KG1 (cell line): Measurements from ENCODE around the gene TAF3.
"Not testable (repeated sequence)": the region's sequence is repeated elsewhere in the genome, so short reads cannot be mapped to it uniquely, and the experiment has no call there.

ENCODE experiments used
- DNase-seq: peaks from one replicate; lab custom pipeline; 2025; lab: John Stamatoyannopoulos, UW

The TAF3 gene

DNA sequence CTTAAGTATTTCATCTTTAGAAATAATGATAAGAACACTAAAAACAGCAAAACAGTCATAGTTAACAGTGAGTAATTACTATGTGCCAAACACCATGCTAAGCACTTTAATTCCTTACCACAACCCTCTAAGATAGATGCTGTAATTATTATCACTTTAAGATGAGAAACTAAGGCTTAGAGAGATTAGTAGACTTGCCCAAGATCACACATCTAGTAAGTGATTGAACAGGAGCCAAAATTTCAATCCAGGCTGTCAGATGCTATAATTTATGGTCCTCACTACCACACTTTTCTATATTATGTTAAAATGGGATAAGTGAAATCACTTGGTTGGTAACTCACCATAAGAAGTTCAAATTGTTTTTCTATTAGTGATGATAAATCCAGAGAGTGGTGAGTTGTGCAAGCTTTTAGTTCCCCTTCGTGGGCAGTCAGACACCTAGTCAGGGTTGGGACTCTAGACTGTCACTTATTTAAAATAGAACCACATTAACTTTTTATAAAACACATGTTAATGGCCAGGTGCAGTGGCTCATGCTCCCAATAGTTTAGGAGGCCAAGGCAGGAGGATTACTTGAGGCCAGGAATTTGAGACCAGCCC lies 150.3 kb downstream of the TAF3 start:
- DNase-seq, result no peak

DNA sequence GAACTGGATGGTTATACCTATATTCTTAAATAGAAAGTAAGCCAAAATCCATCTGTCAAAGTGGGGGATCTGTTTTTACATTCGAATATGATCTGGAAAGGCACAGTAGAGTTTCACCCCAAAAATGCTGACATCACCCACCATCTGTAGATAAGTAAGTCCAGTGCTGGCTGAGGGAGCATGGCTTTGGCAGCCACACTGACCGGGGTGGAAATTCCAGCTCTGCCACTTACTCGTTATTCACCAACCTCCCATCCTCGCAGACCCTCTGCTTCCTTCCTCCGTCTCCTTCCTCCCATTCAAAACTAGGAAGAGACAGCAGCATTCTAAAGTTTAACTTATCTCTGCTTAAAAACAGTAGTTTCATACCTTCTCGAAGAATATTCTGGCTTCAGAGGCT lies 151.3 kb downstream of the TAF3 start:
- no peak for DNase-seq

DNA sequence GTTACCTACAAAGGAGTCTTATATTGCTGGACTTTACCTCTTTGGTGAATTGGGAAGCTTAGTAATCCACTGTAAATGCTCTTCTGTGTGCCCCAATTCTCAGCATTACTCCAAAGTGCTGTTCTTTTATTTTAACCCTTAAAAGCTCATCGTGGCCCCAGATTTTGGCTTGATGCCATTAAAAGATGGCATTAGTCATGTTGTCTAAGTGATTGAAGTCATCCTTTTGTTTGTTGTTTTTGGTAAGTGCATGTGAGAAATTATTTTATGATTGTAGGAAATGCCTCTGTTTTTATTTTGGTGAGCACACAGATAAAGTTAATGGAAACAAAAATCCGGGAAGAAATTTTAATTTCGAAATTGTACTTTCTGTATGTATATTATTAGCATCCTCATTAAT lies 153.6 kb downstream of the TAF3 start:
- no peak for DNase-seq

DNA sequence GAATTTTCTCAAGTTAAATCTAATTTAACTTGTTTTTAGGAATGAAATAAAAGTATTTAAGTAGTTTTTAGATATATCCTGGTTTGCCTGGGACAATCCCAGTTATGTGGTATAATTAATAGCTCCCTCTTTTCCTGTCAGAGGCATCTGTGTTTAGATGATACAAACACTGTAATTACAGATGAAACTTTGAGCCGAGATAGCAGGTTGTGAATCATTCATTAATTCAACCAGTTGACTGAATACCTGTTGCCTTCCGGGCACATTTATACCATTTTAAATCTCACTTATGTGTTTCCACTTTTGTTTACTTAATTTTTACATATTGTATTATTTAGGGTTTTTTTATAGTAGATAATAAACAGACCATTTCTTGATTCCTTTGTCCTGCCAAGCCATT lies 154.1 kb downstream of the TAF3 start:
- DNase-seq, result no peak

DNA sequence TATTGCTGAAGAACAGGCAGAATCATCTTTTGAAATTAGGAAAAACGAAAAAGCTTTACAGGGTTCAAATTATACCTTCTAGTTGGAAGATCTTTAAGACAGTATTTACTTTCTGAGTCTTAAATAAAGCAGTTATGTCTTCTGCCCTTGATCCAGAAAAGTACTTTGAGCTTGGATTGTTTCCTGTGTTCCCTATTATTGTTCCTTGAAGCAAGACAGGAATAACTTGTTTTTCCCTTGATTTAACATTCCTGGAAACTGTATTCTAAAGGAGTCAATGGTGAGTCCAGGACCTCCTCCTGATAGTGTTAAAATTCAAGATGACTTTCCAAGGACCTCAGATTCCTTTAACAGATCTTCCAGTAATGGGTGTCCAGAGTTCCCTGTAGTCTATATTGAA lies 161.9 kb downstream of the TAF3 start:
- no peak for DNase-seq

DNA sequence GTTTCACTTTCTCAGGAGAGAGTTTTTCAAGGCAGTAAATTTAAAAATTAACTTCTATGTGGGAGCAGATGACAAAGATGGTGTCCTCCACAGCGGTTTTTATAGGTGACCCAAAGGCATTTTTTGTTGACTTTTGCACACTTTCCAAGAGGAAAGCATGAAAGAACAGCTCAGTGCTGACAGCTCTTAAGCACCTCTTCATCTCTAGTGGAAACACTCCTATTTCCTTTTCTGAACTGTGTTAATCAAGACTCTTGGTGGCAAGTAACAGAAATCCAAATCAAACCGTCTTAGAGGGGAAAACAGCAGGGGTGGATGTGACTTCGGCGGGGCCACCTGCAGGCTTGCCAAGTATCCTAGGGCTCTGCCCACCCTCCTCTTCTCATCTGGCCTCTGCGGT lies 164.4 kb downstream of the TAF3 start:
- DNase-seq, result no peak

DNA sequence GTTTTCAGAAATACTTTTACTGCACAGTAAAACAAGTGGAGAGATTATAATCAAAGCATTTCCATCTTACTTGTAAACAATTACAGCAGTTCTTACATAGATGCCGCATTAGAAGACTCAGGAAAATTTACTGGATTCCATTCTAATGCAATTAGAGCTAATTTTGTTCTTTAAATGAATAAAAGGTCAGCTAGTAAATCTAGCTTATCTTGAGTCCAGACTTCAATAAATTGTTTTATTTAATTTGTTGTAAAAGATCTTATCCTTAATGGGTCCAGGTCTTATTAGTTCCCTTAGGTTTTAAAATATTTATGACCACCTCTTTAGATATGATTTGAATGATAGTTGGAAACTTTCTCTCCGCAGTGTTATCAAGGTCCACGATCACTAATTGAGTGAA lies 166.0 kb downstream of the TAF3 start:
- no peak for DNase-seq

DNA sequence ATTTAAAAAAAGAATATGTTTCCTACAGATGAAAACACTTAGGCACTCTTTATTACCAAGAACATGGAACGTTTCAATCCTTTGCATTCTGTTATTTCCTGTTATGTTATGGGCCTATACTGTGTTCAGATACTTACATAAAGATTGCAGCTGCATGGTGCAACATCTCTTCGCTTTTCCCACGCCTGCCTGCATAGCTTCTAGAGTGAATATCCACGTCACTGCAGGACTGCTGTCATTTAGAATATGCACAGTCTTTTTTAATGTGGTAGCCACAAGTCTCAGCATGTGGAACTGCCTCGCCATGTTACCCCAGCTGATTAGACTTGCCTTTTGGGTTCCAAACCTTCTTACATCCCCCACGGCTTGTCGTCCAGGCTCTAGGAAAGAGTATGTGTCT lies 166.6 kb downstream of the TAF3 start:
- no peak for DNase-seq

DNA sequence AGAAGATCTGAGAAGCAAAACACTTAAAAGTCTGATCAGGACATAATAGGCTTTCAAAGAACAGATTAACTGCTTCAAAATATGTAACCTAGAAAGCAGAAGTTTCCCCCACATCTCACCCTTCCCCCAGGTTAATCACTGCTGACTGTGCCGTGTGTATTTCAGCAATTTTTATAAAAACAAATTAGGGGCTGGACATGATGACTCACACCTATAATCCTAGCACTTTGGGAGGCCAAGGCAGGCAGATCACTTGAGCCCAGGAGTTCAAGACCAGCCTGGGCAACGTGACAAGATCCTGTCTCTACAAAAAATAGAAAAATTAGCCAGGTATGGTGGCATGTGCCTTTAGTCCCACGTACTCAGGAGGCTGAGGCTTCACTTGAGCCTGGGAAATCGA lies 168.5 kb downstream of the TAF3 start:
- no peak for DNase-seq

DNA sequence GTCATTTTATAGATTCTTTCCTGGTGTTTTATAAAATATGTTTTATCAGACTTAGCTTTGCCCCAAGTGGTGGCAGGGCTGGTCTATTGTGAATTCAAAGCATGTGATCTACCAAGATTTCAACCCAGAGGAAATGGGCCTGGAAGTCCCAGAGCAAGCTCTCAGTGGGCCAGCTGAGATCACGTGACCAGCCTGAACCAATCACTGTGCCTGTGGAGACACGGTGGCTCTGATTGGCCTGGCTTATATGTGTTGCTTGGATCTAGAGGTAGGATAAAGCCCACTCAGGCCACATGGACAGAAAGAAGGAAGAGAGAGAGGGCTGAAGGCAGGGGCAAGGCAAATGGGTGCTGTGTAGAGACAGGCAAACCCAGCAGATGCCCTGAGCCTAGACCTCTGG lies 170.7 kb downstream of the TAF3 start:
- no peak for DNase-seq

DNA sequence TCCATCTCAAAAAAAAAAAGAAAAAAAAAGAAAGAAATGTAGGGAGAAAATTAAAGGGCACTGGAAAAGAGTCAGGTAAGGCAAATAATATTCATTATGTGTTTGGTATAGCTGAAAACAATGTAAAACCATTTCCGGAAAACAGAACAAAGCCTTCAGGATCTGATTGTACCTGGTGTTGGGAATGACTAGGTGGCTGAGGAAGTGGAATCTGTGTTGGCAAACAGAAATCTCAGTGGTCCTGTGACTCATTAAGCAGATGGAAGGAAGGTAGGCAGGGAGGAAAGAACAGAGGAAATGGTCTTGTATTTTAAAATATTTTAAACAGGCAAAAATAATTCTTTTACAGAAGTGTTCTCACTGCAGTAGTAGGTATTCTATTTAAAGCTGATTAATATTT lies 180.5 kb downstream of the TAF3 start:
- DNase-seq, result no peak

DNA sequence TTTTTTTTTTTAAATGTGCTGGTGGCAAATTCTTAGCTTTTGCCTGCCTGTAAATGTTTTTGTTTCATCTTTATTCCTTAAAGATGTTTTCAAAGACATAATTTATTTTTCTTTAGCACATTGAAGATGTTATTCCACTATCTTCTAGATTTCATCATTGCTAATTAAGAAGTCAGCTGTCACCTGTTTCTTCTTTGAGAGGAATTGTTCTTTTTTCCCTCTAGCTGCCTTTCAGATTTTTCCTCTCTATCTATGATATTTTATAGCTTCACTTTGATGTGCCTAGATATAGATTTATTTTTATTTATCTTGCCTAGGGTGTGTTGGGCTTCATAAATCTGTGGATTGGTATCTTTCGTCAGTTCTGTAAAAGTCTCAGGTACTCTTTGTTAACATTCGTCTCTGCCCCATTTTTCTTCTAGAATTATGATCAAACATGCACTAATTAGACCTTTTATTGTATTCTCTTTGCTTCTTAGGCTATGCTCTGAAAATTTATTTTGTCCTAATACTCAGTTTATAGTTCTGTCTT lies 186.2 kb downstream of the TAF3 start:
- no peak for DNase-seq

DNA sequence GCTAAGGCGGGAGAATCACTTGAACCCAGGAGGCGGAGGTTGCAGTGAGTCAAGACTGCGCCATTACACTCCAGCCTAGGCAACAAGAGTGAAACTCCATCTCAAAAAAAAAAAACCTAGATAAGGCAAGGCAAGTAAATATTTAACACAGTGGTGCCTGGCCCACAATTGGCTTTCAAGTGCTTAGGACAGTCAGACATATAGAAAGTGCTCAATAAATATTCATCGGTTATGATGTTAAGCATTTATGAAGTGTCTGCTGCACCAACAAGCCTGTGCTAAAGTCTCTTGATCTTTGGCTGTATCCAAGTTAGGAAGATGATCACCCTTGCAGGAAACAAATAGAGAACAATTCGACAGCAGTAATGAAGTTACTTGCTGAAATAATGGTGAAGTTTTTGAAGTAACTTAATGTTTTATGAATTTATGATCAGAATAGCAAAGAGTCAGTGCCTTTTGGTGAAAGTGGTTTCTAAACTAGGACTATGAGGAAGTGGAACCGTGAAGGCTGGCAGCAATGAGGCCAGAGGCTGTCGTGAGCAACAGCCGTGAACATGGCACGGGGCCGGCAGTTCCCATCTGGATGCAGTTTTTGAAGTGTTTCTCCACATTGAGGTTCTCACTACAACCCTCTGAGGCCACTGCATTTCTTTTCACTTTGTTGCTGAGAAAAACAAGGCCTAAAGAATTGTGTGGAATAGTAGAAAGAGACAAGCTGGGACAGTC lies 188.1 kb downstream of the TAF3 start:
- DNase-seq, result no peak

DNA sequence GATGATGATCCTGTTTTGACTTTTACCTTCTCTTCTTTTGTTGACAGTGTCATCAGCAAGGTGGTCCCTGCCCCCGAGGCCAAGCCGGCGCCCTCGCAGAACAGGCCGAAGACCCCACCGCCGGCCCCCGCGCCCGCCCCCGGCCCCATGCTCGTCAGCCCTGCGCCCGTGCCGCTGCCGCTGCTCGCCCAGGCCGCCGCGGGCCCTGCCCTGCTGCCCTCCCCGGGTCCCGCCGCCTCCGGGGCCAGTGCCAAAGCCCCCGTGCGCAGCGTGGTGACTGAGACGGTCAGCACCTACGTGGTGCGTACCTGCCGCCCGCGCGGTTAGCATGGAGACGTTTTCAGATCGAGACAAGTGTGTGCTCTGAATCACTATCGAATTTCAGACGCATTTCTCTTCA lies 190.7 kb downstream of the TAF3 start:
- no peak for DNase-seq

DNA sequence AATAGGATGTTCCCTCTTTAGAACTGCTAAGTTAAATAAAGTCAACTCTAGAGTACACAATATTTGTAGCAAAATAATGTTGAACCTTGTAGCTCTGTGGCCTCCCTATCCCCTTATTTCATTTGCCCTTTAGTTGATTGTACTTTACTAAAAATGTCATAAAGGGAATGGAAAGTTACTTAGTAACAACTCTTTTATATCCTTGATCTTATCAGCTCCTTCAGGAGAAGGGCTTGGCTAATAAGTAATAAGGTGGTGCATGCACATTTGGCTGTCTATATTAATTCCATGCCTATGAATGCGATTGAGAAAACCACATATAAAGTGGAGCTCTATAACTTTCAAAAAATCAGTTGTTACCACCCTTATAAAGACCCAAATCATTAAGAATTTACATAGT lies 194.7 kb downstream of the TAF3 start:
- no peak for DNase-seq

DNA sequence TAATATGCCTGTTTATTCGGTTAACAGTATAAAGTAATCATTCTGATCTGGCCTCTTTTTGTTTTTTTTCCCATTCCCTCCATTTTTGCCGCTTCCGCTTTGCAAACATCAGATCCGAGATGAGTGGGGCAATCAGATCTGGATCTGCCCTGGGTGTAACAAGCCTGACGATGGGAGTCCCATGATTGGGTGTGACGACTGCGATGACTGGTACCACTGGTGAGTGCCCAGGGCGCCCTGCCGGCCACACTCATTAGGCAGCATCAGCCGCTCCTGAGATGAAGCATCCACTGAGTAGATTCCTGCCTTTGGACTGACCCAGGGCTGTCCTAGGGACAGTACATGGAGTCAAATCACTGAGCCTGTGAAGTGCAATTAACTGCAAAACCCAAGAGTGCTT lies 195.3 kb downstream of the TAF3 start:
- DNase-seq, result no peak

DNA sequence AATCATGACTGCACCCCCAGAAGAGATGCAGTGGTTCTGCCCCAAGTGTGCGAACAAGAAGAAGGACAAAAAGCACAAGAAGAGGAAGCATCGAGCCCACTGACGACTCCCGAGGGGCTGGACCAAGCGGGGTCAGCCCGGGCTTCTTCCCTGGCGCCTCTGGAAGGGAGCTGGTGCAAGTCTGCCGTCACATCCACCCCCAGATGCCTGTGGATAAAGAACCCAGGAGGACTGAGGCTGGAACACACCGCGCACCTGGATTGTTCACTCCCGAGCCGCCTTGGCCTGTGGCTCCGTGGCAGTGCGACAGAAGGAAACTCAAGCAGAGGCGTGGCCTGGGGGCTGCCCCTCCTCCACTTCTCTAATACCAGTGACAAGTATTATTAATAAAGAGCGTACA lies 196.3 kb downstream of the TAF3 start:
- no peak for DNase-seq

DNA sequence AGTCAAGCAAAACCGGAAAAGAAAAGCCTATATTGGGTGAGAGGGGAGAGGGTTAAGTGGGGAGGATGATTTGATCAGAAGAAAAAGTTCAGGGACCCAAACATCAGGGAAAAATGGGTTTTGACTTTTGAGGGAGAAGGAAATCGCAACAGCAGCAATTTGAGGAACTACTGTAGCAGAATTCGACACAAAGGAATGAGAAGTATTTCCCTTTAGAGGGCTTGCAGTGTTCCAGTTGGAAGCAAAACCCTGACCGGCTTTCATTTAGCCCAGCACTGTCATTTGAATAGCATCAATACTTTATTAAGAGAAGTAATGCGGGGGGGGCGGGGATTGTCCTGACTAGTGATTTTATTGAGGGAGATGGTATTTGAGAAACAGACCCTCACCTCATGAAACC lies 199.0 kb downstream of the TAF3 start:
- DNase-seq, result no peak

DNA sequence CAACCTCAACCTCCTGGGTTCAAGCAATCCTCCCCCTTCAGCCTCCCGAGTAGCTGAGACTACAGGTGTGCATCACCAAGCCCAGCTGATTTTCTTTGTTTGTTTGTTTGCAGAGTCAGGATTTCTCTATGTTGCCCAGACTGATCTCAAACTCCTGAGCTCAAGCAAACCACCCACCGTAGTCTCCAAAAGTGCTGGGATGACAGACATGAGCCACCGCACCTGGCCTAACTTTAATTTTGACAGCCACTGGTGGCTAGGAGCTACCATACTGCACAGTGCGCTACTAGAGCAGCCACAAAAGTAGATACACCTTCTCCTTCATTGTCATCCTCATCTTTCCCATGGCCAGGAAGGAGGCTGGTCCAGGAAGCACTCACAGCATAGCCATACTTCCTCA lies 205.0 kb downstream of the TAF3 start:
- DNase-seq, result no peak

DNA sequence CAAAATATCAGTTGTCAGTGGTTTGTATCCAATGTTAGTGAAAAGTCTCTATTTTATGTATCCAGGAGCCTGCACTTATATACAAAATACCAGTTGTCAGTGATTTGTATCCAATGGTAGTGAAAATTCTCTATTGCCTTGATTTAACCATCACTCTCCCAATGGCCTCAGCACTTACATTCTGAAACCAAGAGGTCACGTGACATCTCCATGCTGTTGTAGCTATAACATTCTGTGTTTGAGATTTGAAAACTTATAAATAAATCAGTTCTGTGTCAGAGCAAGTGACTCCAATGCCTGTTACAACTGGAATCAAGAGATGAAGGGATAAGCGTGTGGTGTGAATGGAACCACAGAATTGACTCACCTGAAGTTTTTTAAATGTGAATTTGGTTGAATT lies 205.5 kb downstream of the TAF3 start:
- DNase-seq, result no peak

DNA sequence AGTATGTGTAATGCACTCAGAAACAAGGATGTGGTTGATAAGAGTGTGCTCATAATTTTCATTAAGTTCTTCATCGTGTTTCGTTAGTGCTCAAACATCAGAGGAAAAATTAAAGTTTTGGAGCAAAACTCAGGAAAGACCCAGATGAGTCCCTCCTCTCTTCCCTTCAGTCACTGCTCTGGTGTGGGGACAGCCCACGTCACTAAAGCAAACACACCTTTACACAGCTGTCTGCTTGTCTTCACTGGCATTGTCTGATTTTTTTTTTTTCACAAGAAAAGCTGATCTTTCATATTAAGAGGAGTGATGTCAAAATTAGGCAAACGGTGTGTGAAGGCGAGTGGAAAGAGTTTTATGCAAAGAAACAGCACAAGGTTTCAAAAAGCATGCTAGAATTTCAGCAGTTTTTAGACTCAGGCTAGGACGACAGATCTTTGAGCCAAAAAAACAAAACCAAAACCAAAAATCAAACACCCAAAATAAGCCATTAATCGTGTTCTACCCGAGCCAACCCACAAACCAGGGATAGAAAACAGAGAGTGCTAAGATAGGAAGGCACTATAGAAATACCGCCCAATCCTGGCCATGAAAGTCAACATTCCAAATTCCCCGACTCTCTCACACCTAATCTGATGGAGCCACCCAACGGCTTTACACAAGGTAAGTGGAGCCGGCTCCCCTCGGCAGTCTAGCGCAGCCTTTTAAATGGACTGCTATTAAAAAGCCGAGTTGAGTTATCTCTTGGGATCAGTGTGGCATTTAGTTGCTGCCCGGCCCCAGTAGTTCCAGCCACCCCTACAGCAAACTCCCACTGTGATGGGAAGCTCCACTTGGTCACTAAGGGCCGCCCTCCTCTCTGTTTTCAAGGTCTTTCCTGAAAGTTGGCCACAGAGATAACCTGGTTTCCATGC lies 208.3 kb downstream of the TAF3 start:
- DNase-seq, result no peak

DNA sequence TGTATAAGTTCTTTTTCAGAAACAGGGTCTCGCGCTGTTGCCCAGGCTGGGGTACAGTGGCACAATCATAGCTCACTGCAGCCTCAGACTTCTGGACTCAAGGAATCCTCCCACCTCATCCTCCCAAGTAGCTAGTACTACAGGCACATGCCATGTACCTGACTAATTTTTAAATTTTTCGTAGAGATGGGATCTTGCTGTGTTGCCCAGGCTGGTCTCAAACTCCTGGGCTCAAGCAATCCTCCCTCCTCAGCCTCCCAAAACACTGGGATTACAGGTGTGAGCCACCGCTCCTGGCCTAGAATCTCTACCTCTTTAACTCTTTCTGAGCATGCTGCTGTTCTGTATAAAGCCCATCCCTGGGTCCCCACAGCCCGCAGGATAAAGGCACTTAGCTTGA lies 212.9 kb downstream of the TAF3 start:
- not testable (repeated sequence) for DNase-seq

DNA sequence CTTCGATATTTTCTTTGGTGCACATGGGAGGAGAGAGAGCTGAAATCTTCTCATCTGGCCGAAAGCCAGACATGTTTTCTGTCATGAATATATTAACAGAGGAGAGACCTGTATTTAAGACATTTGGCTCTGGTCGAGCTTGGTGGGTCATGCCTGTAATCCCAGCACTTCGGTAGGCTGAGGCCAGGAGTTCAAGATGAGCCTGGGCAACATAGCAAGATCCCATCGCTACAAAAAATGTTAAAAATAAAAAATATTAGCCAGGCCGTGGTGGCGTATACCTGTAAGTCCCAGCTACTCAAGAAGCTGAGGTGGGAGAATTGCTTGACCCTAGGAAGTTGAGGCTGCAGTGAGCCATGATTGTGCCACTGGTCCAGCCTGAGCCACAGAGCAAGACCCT lies 214.3 kb downstream of the TAF3 start:
- no peak for DNase-seq
